Measurements from ENCODE around the gene EME1. TPM values are rescaled to one million over a fixed set of nuclear protein-coding genes. Genes with fewer than 3 reads are reported as not detected.

EME1 gene
- total and polyA plus RNA-seq, 2 of the 4 experiments (the other 2 are of a cell fraction), result 9.1 to 9.4 TPM

DNA sequence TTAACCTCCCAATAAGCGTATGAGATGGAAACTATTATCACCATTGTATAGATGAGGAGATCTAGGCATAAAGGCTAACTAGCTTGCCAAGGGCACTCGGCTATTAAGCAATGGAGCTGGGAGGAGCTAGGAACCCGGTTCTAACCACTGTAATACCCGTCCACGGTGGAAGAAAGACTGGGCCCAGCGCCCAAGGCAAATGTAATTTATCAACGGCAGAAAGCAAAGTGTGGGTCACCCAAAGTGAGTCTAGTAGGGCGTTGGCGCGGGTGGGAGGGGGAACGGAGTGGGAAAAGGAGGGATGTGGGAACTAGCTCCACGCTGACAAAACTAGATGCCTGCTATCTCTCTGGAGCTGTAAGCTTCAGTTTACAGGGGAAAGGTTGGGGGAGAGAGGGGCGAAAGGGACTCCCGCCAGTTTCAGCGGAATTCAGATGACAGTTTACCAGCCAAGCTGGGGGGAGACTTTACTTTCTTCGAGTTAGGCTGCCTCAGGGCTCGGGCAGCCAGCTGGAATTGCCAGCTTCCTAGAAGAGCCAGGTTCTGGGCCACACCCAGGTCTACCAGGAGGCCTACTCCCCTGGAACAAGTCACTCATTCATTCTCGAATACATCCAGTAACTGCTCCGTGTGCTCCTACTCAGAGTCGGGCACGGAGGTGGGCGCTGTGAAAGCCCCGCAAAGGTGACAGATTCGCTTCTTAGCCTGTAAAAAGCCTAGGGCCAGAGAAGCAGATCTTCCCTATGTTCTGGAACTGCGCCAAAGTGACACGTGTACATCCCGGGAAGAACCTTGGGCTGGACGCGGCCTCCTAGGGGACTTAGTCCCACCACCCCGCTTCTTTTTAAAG is 23.5 kb downstream of the EME1 start:
- peak overlapping the region; percentile 96 for H4K91ac ChIP-seq (ENCODE audit: insufficient read depth, low read depth, low read length)
- no peak overlapping the region; the same call in 2 of the 3 replicates for H2BK15ac ChIP-seq (ENCODE audit: low read depth, low read length)
- dilution Hi-C loops (cut with HindIII; ENCODE audit: low sequenced_read_pairs, unreplicated experiment), result no loop called here
- peak overlapping the region; percentile 80 to 94 for H4K8ac ChIP-seq (ENCODE audit: low read depth in 2 of 2, low read length in 2 of 2)
- no peak overlapping the region for H2BK20ac ChIP-seq (ENCODE audit: low read depth, low read length)
- WGBS, 2 experiments (ENCODE audit: extremely low coverage in 2 of 2, insufficient read length in 1 of 2), result 0% methylated on average over 10 of the region's 30 CpGs; no CpG with 5 or more reads in 1 of the 2 experiments
- peak overlapping the region; percentile 96 for H3K4me2 ChIP-seq (ENCODE audit: low read depth, low read length)
- H3K9me3 ChIP-seq (ENCODE audit: control insufficient read depth, insufficient read depth, low read length), result 0 out of 2 replicates have a peak, but pooled peaks cover 2% of the 10 kb centered on the region
- peaks cover 4% of the 10 kb centered on the region for H3K4me1 ChIP-seq (ENCODE audit: control insufficient read depth, insufficient read depth, low read length)
- 0 out of 2 replicates have a peak overlapping the region, but pooled peaks have one; percentile 5 for H3K18ac ChIP-seq (ENCODE audit: low read depth, low read length)
- peaks cover 52% of the 10 kb centered on the region for H4K20me1 ChIP-seq (ENCODE audit: insufficient read depth, low read length)
- H3K9me1 ChIP-seq (ENCODE audit: insufficient read depth, low read length), result peaks cover 16% of the 10 kb centered on the region; the same call in 1 of the 2 replicates
- H4K5ac ChIP-seq (ENCODE audit: low read depth, low read length), result peak overlapping the region; percentile 74
- peak overlapping the region; percentile 100 for H2AK9ac ChIP-seq (replicated peaks; ENCODE audit: low read depth, low read length, poor library complexity)
- H2AFZ ChIP-seq (replicated peaks; ENCODE audit: low read length, poor library complexity), result peak overlapping the region; percentile 95
- H3K23ac ChIP-seq (ENCODE audit: low read depth, low read length), result peak overlapping the region; percentile 97
- peaks cover 34% of the 10 kb centered on the region for H3K36me3 ChIP-seq (ENCODE audit: control insufficient read depth, insufficient read depth, low read length)
- peak; percentile 66; the same call in 1 of the 2 replicates for TF ChIP-seq MXI1 (IDR thresholded peaks at IDR 0.05; ENCODE audit: borderline replicate concordance, low read depth, low read length)
- TF ChIP-seq BHLHE40 (IDR thresholded peaks at IDR 0.05; ENCODE audit: low read depth, low read length), result peak; percentile 17; the same call in 1 of the 2 replicates
- TF ChIP-seq CEBPB (IDR thresholded peaks at IDR 0.05; ENCODE audit: low read depth, low read length), result peak; percentile 90
- no peak for TF ChIP-seq MAZ (IDR thresholded peaks at IDR 0.05; ENCODE audit: borderline replicate concordance, low read depth, low read length)
- no peak for TF ChIP-seq FOS (IDR thresholded peaks at IDR 0.05; ENCODE audit: low read depth, low read length)
- no peak for TF ChIP-seq RAD21 (IDR thresholded peaks at IDR 0.05; ENCODE audit: low read length)
- no peak for TF ChIP-seq MAFK (IDR thresholded peaks at IDR 0.05; ENCODE audit: low read depth, low read length)
- TF ChIP-seq CHD1 (IDR thresholded peaks at IDR 0.05; ENCODE audit: low read depth, low read length), result peak; percentile 82; the same call in 1 of the 2 replicates
- TF ChIP-seq NFE2L2 (IDR thresholded peaks at IDR 0.05; ENCODE audit: low read depth, low read length), result no peak
- no peak for TF ChIP-seq SMC3 (IDR thresholded peaks at IDR 0.05; ENCODE audit: low read depth, low read length)
- DNase-seq (peak; percentile 56), ATAC-seq (ENCODE audit: low read depth) (peak; percentile 40)
- ChIA-PET CTCF (interaction anchor here (0.6 to 1.4 kb wide), 8 partner anchors 12 to 271 kb away, joined by 3 to 7 read pairs (median 4); partner anchors contain the start of gene ACSF2), POLR2A (ENCODE audit: unreplicated experiment) (interaction anchor here (0.6 to 1.3 kb wide), 3 partner anchors 14 to 83 kb away, joined by 3 to 5 read pairs (median 3); no protein-coding TSS in a partner anchor)
- in situ Hi-C loops (cut with MboI; ENCODE audit: low sequenced_read_pairs), result no loop called here
- H2AK5ac ChIP-seq (ENCODE audit: low read depth, low read length), result peak overlapping the region; percentile 98
- H3K27ac ChIP-seq (ENCODE audit: insufficient read depth, low read length), result peak overlapping the region; percentile 79
- peak overlapping the region; percentile 91 for H3K56ac ChIP-seq (ENCODE audit: extremely low read depth, insufficient read depth, low read length)
- no peaks in the 10 kb centered on the region for H3K27me3 ChIP-seq (ENCODE audit: control insufficient read depth, insufficient read depth, low read length)
- H3K4me3 ChIP-seq (ENCODE audit: insufficient read depth, low read depth, low read length), result peak overlapping the region; percentile 96
- BruUV-seq (replicated peaks), result no TSS peak
- peaks cover 31 to 40% of the 10 kb centered on the region in 2 experiments for H3K79me1 ChIP-seq (ENCODE audit: low read depth in 1 of 2, low read length in 2 of 2)
- peak overlapping the region; percentile 1; the same call in 1 of the 2 replicates for H2BK120ac ChIP-seq (ENCODE audit: low read depth, low read length)
- H3K9ac ChIP-seq (ENCODE audit: low read depth, low read length), result peak overlapping the region; percentile 92
- H3K4ac ChIP-seq (ENCODE audit: low read depth, low read length), result peak overlapping the region; percentile 99
- peak overlapping the region; percentile 65 for H2BK5ac ChIP-seq (ENCODE audit: low read depth, low read length, poor library complexity, severe bottlenecking)
- intact Hi-C loops (cut with micrococcal nuclease), result loop anchor here (1.0 kb wide), 1 partner anchor 82 kb away; the partner anchor contains the start of gene RSAD1
- H3K14ac ChIP-seq (replicated peaks; ENCODE audit: low read depth, low read length), result peak overlapping the region; percentile 95
